Left kidney (tissue), 2 donors: Measurements from ENCODE around the gene WFDC6. TPM values are rescaled to one million over a fixed set of nuclear protein-coding genes. Genes with fewer than 3 reads are reported as not detected.

Experiments used
- DNase-seq: peaks from one replicate; pipeline ENCODE4 v3.0.0-alpha.2; 2013
- polyA plus RNA-seq: library from polyadenylated mRNA; unstranded; fragments of 120-200 nt; gene quantifications from one replicate; pipeline ENCODE4 v1.2.1, GENCODE V29; 2013; ENCODE audit not compliant: insufficient read length

The WFDC6 gene
- polyA plus RNA-seq, 1 donor = 0.23 TPM

- DNase-seq = no peak
Measured at GRCh38 chr20:45515147-45515913, 24.0 kb downstream of the WFDC6 start, which contains the start of gene SPINT3. Gene SPINT3 (minus strand): TSS chr20:45515622. CDS start chr20:45515608, 14 bp downstream.

DNA sequence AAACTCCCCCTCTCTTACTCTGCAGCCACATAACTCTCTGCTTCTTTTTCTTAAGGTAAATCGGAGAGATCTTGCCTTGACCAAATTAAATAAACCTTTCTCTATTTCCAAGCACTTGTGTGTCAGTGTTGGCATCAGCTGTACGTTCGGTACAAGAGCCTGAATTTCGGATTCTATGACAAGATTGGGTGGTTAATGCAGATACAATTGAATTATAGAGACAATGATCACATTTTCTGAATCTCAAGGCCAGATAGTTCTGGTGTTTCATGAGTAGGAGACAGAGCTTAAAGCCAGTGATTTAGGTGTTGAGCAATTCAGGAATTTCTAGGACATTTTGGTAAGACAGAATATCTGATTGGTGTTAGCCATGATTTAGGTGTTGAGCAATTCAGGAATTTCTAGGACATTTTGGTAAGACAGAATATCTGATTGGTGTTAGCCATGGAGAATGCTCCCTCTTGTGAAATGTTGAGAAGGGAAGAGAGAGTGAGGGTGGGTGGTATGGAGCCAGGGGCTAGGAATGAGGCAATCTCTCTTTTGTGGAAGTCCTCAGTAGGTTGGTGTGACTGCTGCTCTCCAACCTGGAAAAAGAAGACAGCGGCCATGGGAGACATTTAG lies 28.9 kb downstream of the WFDC6 start:
- DNase-seq = no peak

DNA sequence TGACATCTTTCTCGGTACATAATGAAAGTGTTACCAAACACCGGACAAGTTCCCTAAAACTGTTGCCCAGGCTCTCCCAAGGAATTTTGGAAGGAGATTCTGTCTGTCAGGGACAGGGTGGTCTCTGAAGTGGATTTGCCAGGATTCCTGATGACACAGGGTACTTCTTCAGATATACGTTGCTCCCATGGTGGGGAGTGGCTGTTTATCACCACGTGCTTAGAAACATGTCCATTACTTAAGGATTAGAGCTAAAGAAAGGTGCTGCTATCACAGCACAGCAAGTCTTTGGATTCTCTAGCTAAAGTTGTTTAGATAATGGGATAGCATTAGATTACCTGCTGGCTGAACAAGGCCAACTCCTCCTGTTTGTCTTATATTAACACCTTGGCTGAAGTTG lies 30.2 kb downstream of the WFDC6 start:
- no peak for DNase-seq

DNA sequence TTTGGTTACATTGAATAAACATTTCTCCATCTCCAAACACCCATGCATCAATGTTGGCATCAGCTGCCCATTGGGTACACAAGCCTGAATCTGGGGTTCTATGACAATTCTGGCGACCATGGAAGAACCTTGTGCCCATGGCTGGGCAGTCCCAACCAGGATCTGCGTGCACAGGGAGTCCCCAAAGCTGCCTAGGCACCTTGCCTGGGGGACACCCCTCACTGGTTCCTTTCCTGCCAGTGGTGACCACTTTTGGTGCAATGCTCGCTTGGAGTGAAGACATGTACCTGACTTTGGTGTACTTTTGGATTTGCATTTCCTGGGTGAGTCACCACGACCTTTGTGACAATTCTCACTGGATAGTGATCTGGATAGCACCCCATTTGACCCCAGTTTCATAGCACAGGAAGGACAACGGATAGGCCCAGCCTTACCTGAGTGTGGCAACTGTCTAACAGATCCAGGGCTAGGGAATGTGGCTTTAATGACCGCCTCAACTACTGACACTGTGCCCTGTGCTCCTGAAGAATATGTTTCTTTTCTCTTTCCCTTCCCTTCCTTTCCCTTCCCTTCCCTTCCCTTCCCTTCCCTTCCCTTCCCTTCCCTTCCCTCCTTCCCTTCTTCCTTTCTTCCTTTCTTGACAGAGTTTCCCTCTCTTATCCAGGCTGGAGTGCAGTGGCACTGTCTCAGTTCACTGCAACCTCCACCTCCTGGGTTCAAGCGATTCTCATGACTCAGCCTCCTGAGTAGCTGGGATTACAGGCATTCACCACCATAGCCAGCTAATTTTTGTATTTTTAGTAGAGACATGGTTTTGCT lies 31.0 kb downstream of the WFDC6 start:
- no peak for DNase-seq

- no peak for DNase-seq
Measured at GRCh38 chr20:45507011-45507820, 32.1 kb downstream of the WFDC6 start.

DNA sequence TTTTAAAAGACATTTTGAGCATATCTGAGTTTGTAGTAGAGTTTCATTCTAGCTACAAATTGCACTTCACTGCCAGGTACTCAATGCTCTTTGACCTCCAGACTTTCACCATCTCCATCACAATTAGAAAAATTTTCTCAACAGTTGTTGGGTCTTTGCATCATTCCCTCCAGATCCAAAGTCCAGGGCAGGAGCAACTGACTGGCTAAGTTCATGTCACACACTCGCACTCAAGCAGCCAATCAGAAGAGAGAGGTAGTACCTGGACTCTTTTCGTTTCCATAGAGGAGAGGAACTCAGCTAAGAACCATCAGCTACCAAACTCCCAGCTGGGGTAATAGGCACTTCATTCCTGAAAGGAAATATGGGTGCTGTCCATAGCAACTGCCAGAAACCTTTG lies 32.9 kb downstream of the WFDC6 start:
- no peak for DNase-seq

- DNase-seq = no peak
Measured at GRCh38 chr20:45503403-45503802, 35.9 kb downstream of the WFDC6 start.

GRCh38 chr20:45502561-45502960 lies 36.7 kb downstream of the WFDC6 start:
- DNase-seq = no peak

- no peak for DNase-seq
Measured at GRCh38 chr20:45501600-45501999, 37.7 kb downstream of the WFDC6 start.

- no peak for DNase-seq
Measured at GRCh38 chr20:45500022-45500421, 39.3 kb downstream of the WFDC6 start.

GRCh38 chr20:45497971-45498494 lies 41.2 kb downstream of the WFDC6 start:
- no peak for DNase-seq

GRCh38 chr20:45496166-45496565 lies 43.1 kb downstream of the WFDC6 start:
- DNase-seq = no peak

GRCh38 chr20:45495501-45495941 lies 43.8 kb downstream of the WFDC6 start:
- DNase-seq = no peak

DNA sequence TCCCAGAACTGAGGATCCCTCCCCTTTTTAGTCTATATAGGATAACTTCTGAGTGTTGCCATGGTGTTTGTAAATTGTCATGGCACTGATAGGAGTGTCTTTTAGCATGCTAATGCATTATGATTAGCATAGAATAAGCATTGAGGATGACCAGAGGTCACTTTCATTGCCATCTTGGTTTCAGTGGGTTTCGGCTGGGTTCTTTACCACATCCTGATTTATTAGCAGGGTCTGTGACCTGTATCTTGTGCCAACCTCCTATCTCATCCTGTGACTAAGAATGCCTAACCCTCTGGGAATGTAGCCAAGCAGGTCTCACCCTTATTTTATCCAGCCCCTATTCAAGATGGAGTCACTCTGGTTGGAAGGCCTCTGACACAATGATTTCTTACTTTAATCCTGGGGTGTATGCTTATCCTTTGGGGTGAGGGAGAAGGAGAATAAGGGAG lies 50.2 kb downstream of the WFDC6 start:
- no peak for DNase-seq

GRCh38 chr20:45487231-45487635 lies 52.0 kb downstream of the WFDC6 start:
- no peak for DNase-seq

DNA sequence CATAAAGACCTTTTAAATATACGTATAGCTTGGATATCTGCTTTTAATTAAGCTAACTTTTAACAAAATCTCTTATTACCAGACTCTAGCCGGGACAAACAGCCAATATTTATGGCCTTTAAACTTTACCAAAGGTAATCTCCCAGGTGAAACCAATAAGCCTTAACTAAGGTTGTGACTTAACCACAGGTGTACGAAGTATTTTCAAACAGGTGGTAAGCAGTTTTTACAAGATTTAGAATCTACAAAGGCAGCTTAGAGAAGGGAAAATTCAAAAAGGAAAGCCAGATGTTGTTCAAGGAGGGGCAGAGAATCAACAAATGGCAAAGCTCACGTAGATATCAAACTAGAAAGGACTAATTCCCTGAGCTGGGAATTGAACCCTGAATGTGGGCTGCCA lies 53.9 kb downstream of the WFDC6 start:
- DNase-seq = no peak

- no peak for DNase-seq
Measured at GRCh38 chr20:45484676-45485075, 54.6 kb downstream of the WFDC6 start.
